K562 (cell line): ENCODE data around the gene ATP2A1. TPM values are rescaled to one million over a fixed set of nuclear protein-coding genes. Genes with fewer than 3 reads are reported as not detected.
A peak's percentile ranks its signal among the peaks of the same experiment; 100 is the strongest.

ENCODE experiments used
- RB1 ChIP-seq: fragments of 450-650 bp; IDR thresholded peaks from 2 replicates; pipeline ENCODE4 v1.6.1; 2017; ENCODE audit warnings: low read depth, mild to moderate bottlenecking
- TAF9B ChIP-seq: fragments of 450-650 bp; IDR thresholded peaks from 2 replicates; pipeline ENCODE4 v1.6.1; 2018; ENCODE audit warnings: mild to moderate bottlenecking; ENCODE audit not compliant: partially characterized antibody
- TBL1XR1 ChIP-seq, 2 experiments: IDR thresholded peaks; 2 replicates each; pipeline ENCODE4 v1.6.1; 2012; ENCODE audit warnings: improper control_type of control experiment in 2 of 2, low read length in 2 of 2, mild to moderate bottlenecking in 1 of 2
- ZNF143 ChIP-seq: sonication (generic); formaldehyde crosslinking; IDR thresholded peaks from 2 replicates; pipeline ENCODE4 v1.9.0; 2022; ENCODE audit warnings: mild to moderate bottlenecking, missing genetic modification reagents
- polyA plus RNA-seq, 8 experiments: library from polyadenylated mRNA; depleted of rRNA in 4 of 8; stranded (reverse) in 5 of 8; unstranded in 3 of 8; fragments of >200 nt; fragmentation: Nextera tagmentation in 2 of 8; fragmentation: Illumina TruSeq in 1 of 8; extraction: Ambion mirVana in 2 of 8; extraction: Trizol in 1 of 8; gene quantifications; 2 replicates each; pipeline versions ENCODE4 v1.2.1 to v1.2.3, GENCODE V29; 2011 to 2014; ENCODE audit warnings: inconsistent platforms in 1 of 8, missing spikeins in 1 of 8
- total RNA-seq, 7 experiments: library from RNA; depleted of rRNA in 6 of 7; stranded (reverse); fragments of >200 nt in 6 of 7; fragmentation: Illumina TruSeq in 2 of 7; extraction: Trizol in 2 of 7; gene quantifications; 2 replicates each; pipeline versions ENCODE4 v1.2.1 to v1.2.3, GENCODE V29; 2011 to 2021; ENCODE audit warnings: low replicate concordance in 1 of 7
- TF ChIP-seq, protein P1 (sequence below), 2 experiments: fragments of 450-650 bp in 1 of 2; sonication (generic) in 1 of 2; formaldehyde crosslinking in 1 of 2; IDR thresholded peaks; 2 replicates each; pipeline versions ENCODE4 v1.7.1 to v1.9.0; 2016 to 2022; ENCODE audit warnings: inconsistent platforms in 1 of 2, mild to moderate bottlenecking in 1 of 2, missing genetic modification reagents in 1 of 2
- TF ChIP-seq, protein P2 (sequence below): fragments of 200-800 bp; sonication (Bioruptor generic); IDR thresholded peaks from 2 replicates; pipeline ENCODE4 v1.6.1; 2017; ENCODE audit warnings: missing genetic modification characterization, missing compliant biosample characterization
- TF ChIP-seq, protein P3 (sequence below), 2 experiments: IDR thresholded peaks; 2 replicates each; pipeline ENCODE4 v1.6.1; 2012; ENCODE audit warnings: improper control_type of control experiment in 2 of 2, low read depth in 2 of 2, low read length in 2 of 2, borderline replicate concordance in 1 of 2
- TF ChIP-seq, protein P4 (sequence below): fragments of 450-650 bp; IDR thresholded peaks from 2 replicates; pipeline ENCODE4 v1.7.1; 2018; ENCODE audit warnings: mild to moderate bottlenecking, low read depth; ENCODE audit not compliant: partially characterized antibody

ATP2A1 gene
- total and polyA plus RNA-seq, 9 of the 15 experiments (the other 6 are each of a cell fraction or from before 2014, with no cell fraction given) = 0.25 to 2.6 (median 0.65) TPM

DNA sequence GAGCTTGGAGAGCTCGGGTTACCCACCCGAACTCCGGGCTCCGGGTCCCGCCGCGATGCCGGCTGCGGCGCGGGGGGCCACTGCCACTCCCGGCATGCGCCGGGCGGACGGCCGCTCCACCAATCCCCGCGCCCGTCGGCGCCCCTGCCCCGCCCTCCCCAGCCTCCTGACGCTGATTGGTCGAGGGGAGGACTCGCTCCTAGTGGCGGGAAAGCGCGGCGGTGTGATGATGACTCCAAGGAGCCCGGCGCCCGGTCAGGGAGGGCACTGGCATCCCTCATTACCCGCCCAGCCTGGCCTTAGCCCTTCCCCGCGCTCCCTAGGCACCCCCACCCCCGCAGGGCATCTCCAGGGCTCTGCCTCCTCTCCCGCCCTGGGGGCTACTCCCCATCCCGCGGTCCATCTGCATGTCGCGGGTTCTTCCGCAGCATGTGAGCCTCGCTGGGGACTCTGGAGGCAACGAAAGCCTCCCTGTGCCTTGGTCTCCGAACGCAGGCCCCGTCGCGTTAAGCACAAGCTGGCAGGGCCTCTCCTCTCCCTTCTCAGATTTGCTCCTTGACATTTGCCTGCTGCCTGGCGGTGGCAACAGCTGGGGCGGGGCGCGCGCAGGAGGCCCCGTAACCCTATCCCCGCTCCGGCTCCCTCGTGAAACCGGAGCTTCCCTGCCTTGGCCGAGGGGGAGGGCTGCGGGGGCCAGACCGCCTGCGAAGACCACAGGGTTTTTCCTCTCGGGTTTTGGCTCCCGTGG lies 1.7 kb downstream of the ATP2A1 start (continued):
- TF ChIP-seq, protein P1, sequence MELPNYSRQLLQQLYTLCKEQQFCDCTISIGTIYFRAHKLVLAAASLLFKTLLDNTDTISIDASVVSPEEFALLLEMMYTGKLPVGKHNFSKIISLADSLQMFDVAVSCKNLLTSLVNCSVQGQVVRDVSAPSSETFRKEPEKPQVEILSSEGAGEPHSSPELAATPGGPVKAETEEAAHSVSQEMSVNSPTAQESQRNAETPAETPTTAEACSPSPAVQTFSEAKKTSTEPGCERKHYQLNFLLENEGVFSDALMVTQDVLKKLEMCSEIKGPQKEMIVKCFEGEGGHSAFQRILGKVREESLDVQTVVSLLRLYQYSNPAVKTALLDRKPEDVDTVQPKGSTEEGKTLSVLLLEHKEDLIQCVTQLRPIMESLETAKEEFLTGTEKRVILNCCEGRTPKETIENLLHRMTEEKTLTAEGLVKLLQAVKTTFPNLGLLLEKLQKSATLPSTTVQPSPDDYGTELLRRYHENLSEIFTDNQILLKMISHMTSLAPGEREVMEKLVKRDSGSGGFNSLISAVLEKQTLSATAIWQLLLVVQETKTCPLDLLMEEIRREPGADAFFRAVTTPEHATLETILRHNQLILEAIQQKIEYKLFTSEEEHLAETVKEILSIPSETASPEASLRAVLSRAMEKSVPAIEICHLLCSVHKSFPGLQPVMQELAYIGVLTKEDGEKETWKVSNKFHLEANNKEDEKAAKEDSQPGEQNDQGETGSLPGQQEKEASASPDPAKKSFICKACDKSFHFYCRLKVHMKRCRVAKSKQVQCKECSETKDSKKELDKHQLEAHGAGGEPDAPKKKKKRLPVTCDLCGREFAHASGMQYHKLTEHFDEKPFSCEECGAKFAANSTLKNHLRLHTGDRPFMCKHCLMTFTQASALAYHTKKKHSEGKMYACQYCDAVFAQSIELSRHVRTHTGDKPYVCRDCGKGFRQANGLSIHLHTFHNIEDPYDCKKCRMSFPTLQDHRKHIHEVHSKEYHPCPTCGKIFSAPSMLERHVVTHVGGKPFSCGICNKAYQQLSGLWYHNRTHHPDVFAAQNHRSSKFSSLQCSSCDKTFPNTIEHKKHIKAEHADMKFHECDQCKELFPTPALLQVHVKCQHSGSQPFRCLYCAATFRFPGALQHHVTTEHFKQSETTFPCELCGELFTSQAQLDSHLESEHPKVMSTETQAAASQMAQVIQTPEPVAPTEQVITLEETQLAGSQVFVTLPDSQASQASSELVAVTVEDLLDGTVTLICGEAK (IDR thresholded peaks at IDR 0.05) = no peak
- TF ChIP-seq, protein P1 (CRISPR knock-in tag; IDR thresholded peaks at IDR 0.05) = peak; percentile 47; the same call in 1 of the 2 replicates
- TF ChIP-seq, protein P2, sequence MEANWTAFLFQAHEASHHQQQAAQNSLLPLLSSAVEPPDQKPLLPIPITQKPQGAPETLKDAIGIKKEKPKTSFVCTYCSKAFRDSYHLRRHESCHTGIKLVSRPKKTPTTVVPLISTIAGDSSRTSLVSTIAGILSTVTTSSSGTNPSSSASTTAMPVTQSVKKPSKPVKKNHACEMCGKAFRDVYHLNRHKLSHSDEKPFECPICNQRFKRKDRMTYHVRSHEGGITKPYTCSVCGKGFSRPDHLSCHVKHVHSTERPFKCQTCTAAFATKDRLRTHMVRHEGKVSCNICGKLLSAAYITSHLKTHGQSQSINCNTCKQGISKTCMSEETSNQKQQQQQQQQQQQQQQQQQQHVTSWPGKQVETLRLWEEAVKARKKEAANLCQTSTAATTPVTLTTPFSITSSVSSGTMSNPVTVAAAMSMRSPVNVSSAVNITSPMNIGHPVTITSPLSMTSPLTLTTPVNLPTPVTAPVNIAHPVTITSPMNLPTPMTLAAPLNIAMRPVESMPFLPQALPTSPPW (CRISPR knock-in tag) = peak; percentile 68
- no peak for TF ChIP-seq TAF9B
- TF ChIP-seq, protein P3, sequence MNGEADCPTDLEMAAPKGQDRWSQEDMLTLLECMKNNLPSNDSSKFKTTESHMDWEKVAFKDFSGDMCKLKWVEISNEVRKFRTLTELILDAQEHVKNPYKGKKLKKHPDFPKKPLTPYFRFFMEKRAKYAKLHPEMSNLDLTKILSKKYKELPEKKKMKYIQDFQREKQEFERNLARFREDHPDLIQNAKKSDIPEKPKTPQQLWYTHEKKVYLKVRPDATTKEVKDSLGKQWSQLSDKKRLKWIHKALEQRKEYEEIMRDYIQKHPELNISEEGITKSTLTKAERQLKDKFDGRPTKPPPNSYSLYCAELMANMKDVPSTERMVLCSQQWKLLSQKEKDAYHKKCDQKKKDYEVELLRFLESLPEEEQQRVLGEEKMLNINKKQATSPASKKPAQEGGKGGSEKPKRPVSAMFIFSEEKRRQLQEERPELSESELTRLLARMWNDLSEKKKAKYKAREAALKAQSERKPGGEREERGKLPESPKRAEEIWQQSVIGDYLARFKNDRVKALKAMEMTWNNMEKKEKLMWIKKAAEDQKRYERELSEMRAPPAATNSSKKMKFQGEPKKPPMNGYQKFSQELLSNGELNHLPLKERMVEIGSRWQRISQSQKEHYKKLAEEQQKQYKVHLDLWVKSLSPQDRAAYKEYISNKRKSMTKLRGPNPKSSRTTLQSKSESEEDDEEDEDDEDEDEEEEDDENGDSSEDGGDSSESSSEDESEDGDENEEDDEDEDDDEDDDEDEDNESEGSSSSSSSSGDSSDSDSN (IDR thresholded peaks at IDR 0.05; ENCODE audit: borderline replicate concordance in 1 of 2, low read depth in 2 of 2, low read length in 2 of 2) = no peak
- TF ChIP-seq, protein P4, sequence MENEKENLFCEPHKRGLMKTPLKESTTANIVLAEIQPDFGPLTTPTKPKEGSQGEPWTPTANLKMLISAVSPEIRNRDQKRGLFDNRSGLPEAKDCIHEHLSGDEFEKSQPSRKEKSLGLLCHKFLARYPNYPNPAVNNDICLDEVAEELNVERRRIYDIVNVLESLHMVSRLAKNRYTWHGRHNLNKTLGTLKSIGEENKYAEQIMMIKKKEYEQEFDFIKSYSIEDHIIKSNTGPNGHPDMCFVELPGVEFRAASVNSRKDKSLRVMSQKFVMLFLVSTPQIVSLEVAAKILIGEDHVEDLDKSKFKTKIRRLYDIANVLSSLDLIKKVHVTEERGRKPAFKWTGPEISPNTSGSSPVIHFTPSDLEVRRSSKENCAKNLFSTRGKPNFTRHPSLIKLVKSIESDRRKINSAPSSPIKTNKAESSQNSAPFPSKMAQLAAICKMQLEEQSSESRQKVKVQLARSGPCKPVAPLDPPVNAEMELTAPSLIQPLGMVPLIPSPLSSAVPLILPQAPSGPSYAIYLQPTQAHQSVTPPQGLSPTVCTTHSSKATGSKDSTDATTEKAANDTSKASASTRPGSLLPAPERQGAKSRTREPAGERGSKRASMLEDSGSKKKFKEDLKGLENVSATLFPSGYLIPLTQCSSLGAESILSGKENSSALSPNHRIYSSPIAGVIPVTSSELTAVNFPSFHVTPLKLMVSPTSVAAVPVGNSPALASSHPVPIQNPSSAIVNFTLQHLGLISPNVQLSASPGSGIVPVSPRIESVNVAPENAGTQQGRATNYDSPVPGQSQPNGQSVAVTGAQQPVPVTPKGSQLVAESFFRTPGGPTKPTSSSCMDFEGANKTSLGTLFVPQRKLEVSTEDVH = peak; percentile 94
- peak; percentile 92 for TF ChIP-seq RB1
- TF ChIP-seq TBL1XR1 (IDR thresholded peaks at IDR 0.05; ENCODE audit: low read length in 2 of 2) = no peak
- peak; percentile 62; the same call in 1 of the 2 replicates for TF ChIP-seq ZNF143
